ENCODE results near the gene CEP41. TPM values are rescaled to one million over a fixed set of nuclear protein-coding genes. Genes with fewer than 3 reads are reported as not detected.

CEP41 gene
- total and polyA plus RNA-seq, 2 experiments from 2014 or later, result 17.4 to 25.0 TPM

DNA sequence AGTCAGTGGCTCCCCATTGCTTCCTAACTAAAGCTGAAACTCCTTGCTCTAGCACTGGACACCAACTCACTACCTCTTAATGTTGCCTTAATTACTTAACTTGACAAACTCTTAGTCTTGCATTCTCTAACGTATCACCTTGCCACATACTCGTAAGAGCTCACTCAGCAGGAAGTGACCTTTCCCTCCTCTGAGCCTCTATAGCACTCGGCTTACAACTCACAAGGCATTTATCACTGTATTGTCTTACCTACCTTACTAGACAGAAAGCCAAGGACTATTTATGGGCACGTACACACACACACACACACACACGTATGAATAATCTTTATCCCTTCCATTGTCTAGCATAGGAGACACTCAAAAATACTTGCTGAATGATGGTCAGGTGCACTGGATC is 21.2 kb downstream of the CEP41 start:
- Mint-ChIP-seq H3K27ac (peak overlapping the region; percentile 49; the same call in 1 of the 2 replicates), H3K4me3 (no peak overlapping the region), H3K27me3 (ENCODE audit: insufficient read depth, low read depth, poor library complexity) (peaks cover 1% of the 10 kb centered on the region), H3K4me1 (peaks cover 30% of the 10 kb centered on the region), H3K9me3 (no peaks in the 10 kb centered on the region), H3K36me3 (ENCODE audit: low read depth) (no peaks in the 10 kb centered on the region)
- Histone ChIP-seq H3K4me2 (no peak overlapping the region), H4K20me1 (replicated peaks; ENCODE audit: insufficient read depth) (no peaks in the 10 kb centered on the region), H3K36me3 (ENCODE audit: insufficient read depth) (no peaks in the 10 kb centered on the region), H3K27ac (ENCODE audit: low read depth) (no peak overlapping the region), H2AFZ (no peak overlapping the region), H3F3A (replicated peaks; ENCODE audit: low read depth) (no peaks in the 10 kb centered on the region), H3K4me3 (no peak overlapping the region), H3K27me3 (ENCODE audit: insufficient read depth) (no peaks in the 10 kb centered on the region), H3K79me2 (replicated peaks; ENCODE audit: insufficient read depth) (no peaks in the 10 kb centered on the region), H3K4me1 (ENCODE audit: insufficient read depth) (no peaks in the 10 kb centered on the region; the same call in 1 of the 2 replicates), H3K9me2 (ENCODE audit: insufficient read depth) (no peaks in the 10 kb centered on the region)
- ATAC-seq (peak; percentile 63), DNase-seq (ENCODE audit: low spot score) (peak; percentile 15)
- TF ChIP-seq, protein P1, sequence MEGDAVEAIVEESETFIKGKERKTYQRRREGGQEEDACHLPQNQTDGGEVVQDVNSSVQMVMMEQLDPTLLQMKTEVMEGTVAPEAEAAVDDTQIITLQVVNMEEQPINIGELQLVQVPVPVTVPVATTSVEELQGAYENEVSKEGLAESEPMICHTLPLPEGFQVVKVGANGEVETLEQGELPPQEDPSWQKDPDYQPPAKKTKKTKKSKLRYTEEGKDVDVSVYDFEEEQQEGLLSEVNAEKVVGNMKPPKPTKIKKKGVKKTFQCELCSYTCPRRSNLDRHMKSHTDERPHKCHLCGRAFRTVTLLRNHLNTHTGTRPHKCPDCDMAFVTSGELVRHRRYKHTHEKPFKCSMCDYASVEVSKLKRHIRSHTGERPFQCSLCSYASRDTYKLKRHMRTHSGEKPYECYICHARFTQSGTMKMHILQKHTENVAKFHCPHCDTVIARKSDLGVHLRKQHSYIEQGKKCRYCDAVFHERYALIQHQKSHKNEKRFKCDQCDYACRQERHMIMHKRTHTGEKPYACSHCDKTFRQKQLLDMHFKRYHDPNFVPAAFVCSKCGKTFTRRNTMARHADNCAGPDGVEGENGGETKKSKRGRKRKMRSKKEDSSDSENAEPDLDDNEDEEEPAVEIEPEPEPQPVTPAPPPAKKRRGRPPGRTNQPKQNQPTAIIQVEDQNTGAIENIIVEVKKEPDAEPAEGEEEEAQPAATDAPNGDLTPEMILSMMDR (conservative IDR thresholded peaks at IDR 0.05; ENCODE audit: low read depth in 2 of 2), result no peak
- TF ChIP-seq CREB1 (CRISPR knock-in tag; IDR thresholded peaks at IDR 0.05; ENCODE audit: low read depth), result no peak
- TF ChIP-seq, protein P2, sequence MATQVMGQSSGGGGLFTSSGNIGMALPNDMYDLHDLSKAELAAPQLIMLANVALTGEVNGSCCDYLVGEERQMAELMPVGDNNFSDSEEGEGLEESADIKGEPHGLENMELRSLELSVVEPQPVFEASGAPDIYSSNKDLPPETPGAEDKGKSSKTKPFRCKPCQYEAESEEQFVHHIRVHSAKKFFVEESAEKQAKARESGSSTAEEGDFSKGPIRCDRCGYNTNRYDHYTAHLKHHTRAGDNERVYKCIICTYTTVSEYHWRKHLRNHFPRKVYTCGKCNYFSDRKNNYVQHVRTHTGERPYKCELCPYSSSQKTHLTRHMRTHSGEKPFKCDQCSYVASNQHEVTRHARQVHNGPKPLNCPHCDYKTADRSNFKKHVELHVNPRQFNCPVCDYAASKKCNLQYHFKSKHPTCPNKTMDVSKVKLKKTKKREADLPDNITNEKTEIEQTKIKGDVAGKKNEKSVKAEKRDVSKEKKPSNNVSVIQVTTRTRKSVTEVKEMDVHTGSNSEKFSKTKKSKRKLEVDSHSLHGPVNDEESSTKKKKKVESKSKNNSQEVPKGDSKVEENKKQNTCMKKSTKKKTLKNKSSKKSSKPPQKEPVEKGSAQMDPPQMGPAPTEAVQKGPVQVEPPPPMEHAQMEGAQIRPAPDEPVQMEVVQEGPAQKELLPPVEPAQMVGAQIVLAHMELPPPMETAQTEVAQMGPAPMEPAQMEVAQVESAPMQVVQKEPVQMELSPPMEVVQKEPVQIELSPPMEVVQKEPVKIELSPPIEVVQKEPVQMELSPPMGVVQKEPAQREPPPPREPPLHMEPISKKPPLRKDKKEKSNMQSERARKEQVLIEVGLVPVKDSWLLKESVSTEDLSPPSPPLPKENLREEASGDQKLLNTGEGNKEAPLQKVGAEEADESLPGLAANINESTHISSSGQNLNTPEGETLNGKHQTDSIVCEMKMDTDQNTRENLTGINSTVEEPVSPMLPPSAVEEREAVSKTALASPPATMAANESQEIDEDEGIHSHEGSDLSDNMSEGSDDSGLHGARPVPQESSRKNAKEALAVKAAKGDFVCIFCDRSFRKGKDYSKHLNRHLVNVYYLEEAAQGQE (IDR thresholded peaks at IDR 0.05; ENCODE audit: unreplicated experiment), result no peak
- TF ChIP-seq EZH2 (IDR thresholded peaks at IDR 0.05; ENCODE audit: low read depth, unreplicated experiment), result no peak
- TF ChIP-seq NANOG (IDR thresholded peaks at IDR 0.05; ENCODE audit: borderline replicate concordance), result no peak
- TF ChIP-seq ZNF114 (CRISPR knock-in tag; IDR thresholded peaks at IDR 0.05), result no peak
- no peak for TF ChIP-seq JUNB (IDR thresholded peaks at IDR 0.05; ENCODE audit: unreplicated experiment)
- TF ChIP-seq, protein P3, sequence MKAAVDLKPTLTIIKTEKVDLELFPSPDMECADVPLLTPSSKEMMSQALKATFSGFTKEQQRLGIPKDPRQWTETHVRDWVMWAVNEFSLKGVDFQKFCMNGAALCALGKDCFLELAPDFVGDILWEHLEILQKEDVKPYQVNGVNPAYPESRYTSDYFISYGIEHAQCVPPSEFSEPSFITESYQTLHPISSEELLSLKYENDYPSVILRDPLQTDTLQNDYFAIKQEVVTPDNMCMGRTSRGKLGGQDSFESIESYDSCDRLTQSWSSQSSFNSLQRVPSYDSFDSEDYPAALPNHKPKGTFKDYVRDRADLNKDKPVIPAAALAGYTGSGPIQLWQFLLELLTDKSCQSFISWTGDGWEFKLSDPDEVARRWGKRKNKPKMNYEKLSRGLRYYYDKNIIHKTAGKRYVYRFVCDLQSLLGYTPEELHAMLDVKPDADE (IDR thresholded peaks at IDR 0.05), result no peak
- no peak for TF ChIP-seq ZNF331 (CRISPR knock-in tag; IDR thresholded peaks at IDR 0.05; ENCODE audit: low read depth)
- no peak for TF ChIP-seq STAT1 (IDR thresholded peaks at IDR 0.05; ENCODE audit: unreplicated experiment)
- TF ChIP-seq POLR2AphosphoS5 (IDR thresholded peaks at IDR 0.05; ENCODE audit: low read depth), result no peak
- TF ChIP-seq, protein P4, sequence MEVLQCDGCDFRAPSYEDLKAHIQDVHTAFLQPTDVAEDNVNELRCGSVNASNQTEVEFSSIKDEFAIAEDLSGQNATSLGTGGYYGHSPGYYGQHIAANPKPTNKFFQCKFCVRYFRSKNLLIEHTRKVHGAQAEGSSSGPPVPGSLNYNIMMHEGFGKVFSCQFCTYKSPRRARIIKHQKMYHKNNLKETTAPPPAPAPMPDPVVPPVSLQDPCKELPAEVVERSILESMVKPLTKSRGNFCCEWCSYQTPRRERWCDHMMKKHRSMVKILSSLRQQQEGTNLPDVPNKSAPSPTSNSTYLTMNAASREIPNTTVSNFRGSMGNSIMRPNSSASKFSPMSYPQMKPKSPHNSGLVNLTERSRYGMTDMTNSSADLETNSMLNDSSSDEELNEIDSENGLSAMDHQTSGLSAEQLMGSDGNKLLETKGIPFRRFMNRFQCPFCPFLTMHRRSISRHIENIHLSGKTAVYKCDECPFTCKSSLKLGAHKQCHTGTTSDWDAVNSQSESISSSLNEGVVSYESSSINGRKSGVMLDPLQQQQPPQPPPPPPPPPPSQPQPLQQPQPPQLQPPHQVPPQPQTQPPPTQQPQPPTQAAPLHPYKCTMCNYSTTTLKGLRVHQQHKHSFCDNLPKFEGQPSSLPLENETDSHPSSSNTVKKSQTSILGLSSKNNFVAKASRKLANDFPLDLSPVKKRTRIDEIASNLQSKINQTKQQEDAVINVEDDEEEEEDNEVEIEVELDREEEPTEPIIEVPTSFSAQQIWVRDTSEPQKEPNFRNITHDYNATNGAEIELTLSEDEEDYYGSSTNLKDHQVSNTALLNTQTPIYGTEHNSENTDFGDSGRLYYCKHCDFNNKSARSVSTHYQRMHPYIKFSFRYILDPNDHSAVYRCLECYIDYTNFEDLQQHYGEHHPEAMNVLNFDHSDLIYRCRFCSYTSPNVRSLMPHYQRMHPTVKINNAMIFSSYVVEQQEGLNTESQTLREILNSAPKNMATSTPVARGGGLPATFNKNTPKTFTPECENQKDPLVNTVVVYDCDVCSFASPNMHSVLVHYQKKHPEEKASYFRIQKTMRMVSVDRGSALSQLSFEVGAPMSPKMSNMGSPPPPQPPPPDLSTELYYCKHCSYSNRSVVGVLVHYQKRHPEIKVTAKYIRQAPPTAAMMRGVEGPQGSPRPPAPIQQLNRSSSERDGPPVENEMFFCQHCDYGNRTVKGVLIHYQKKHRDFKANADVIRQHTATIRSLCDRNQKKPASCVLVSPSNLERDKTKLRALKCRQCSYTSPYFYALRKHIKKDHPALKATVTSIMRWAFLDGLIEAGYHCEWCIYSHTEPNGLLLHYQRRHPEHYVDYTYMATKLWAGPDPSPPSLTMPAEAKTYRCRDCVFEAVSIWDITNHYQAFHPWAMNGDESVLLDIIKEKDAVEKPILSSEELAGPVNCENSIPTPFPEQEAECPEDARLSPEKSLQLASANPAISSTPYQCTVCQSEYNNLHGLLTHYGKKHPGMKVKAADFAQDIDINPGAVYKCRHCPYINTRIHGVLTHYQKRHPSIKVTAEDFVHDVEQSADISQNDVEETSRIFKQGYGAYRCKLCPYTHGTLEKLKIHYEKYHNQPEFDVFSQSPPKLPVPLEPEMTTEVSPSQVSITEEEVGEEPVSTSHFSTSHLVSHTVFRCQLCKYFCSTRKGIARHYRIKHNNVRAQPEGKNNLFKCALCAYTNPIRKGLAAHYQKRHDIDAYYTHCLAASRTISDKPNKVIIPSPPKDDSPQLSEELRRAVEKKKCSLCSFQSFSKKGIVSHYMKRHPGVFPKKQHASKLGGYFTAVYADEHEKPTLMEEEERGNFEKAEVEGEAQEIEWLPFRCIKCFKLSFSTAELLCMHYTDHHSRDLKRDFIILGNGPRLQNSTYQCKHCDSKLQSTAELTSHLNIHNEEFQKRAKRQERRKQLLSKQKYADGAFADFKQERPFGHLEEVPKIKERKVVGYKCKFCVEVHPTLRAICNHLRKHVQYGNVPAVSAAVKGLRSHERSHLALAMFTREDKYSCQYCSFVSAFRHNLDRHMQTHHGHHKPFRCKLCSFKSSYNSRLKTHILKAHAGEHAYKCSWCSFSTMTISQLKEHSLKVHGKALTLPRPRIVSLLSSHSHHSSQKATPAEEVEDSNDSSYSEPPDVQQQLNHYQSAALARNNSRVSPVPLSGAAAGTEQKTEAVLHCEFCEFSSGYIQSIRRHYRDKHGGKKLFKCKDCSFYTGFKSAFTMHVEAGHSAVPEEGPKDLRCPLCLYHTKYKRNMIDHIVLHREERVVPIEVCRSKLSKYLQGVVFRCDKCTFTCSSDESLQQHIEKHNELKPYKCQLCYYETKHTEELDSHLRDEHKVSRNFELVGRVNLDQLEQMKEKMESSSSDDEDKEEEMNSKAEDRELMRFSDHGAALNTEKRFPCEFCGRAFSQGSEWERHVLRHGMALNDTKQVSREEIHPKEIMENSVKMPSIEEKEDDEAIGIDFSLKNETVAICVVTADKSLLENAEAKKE (CRISPR knock-in tag; IDR thresholded peaks at IDR 0.05), result no peak
- no peak for TF ChIP-seq EZH2phosphoT487 (IDR thresholded peaks at IDR 0.05; ENCODE audit: unreplicated experiment)

Data from GM23338 (cell line).